Liver (tissue), 9 donors: ENCODE data around the gene PRAMEF12. TPM values are rescaled to one million over a fixed set of nuclear protein-coding genes. Genes with fewer than 3 reads are reported as not detected.

Experiments
- DNase-seq: peaks from one replicate; pipeline ENCODE4 v3.0.0-alpha.2; 2017; ENCODE audit warnings: low spot score
- H3K27ac ChIP-seq, 2 donors: one replicate each; pipeline ENCODE4 v1.7.0; 2013; ENCODE audit warnings: inconsistent platforms in 2 of 2, low read length in 2 of 2, control low read depth in 1 of 2, low read depth in 1 of 2, mild to moderate bottlenecking in 1 of 2
- H3K27me3 ChIP-seq, 4 donors: one replicate each; pipeline versions ENCODE4 v1.6.1 to v1.7.0; 2013; ENCODE audit warnings: low read length in 3 of 4, inconsistent platforms in 1 of 4, mild to moderate bottlenecking in 1 of 4, moderate library complexity in 1 of 4; ENCODE audit not compliant: control insufficient read depth in 4 of 4, insufficient read depth in 4 of 4
- H3K36me3 ChIP-seq, 4 donors: one replicate each; pipeline versions ENCODE4 v1.6.1 to v1.7.0; 2013; ENCODE audit warnings: low read length in 3 of 4, mild to moderate bottlenecking in 3 of 4, low read depth in 1 of 4, moderate library complexity in 1 of 4; ENCODE audit not compliant: control insufficient read depth in 4 of 4, insufficient read depth in 3 of 4
- H3K4me1 ChIP-seq, 4 donors: one replicate each; pipeline versions ENCODE4 v1.6.1 to v1.7.0; 2013; ENCODE audit warnings: low read length in 3 of 4, mild to moderate bottlenecking in 3 of 4, moderate library complexity in 1 of 4; ENCODE audit not compliant: control insufficient read depth in 4 of 4, insufficient read depth in 4 of 4
- H3K4me3 ChIP-seq, 3 donors: one replicate each; pipeline versions ENCODE4 v1.6.1 to v1.7.0; 2013; ENCODE audit warnings: low read length in 3 of 3, control low read depth in 1 of 3, low read depth in 1 of 3, mild to moderate bottlenecking in 1 of 3
- H3K9ac ChIP-seq, 2 donors: one replicate each; pipeline ENCODE4 v1.7.0; 2013; ENCODE audit warnings: low read length in 2 of 2, mild to moderate bottlenecking in 2 of 2, moderate library complexity in 2 of 2, control low read depth in 1 of 2, low read depth in 1 of 2
- H3K9me3 ChIP-seq, 4 donors: one replicate each; pipeline versions ENCODE4 v1.6.1 to v1.7.0; 2013; ENCODE audit warnings: low read length in 3 of 4; ENCODE audit not compliant: control insufficient read depth in 4 of 4
- EGR1 ChIP-seq, 2 donors: IDR thresholded peaks; 2 replicates each; pipeline ENCODE4 v1.6.1; 2016 to 2018; ENCODE audit warnings: antibody characterized with exemption in 2 of 2, low read depth in 2 of 2
- FOXA1 ChIP-seq: IDR thresholded peaks from 2 replicates; pipeline ENCODE4 v1.6.1; 2016; ENCODE audit warnings: antibody characterized with exemption
- FOXA2 ChIP-seq: IDR thresholded peaks from 2 replicates; pipeline ENCODE4 v1.6.1; 2016; ENCODE audit warnings: antibody characterized with exemption
- GABPA ChIP-seq, 2 donors: IDR thresholded peaks in 1 of 2; conservative IDR thresholded peaks in 1 of 2; 2 replicates each; pipeline ENCODE4 v1.6.1; 2016; ENCODE audit warnings: antibody characterized with exemption in 2 of 2, mild to moderate bottlenecking in 1 of 2, moderate library complexity in 1 of 2
- HNF4A ChIP-seq, 2 donors: conservative IDR thresholded peaks; 2 replicates each; pipeline ENCODE4 v1.6.1; 2016; ENCODE audit warnings: antibody characterized with exemption in 2 of 2, mild to moderate bottlenecking in 2 of 2
- HNF4G ChIP-seq: IDR thresholded peaks from 2 replicates; pipeline ENCODE4 v1.6.1; 2016; ENCODE audit warnings: antibody characterized with exemption
- JUND ChIP-seq, 2 donors: IDR thresholded peaks; 2 replicates each; pipeline ENCODE4 v1.6.1; 2016; ENCODE audit warnings: antibody characterized with exemption in 2 of 2
- NR2F2 ChIP-seq: IDR thresholded peaks from 2 replicates; pipeline ENCODE4 v1.6.1; 2016; ENCODE audit warnings: antibody characterized with exemption
- RAD21 ChIP-seq, 2 donors: IDR thresholded peaks; 2 replicates each; pipeline ENCODE4 v1.6.1; 2016; ENCODE audit warnings: antibody characterized with exemption in 2 of 2, mild to moderate bottlenecking in 2 of 2
- RXRA ChIP-seq, 2 donors: IDR thresholded peaks; 2 replicates each; pipeline ENCODE4 v1.6.1; 2017 to 2018; ENCODE audit warnings: antibody characterized with exemption in 2 of 2, mild to moderate bottlenecking in 1 of 2
- SP1 ChIP-seq: IDR thresholded peaks from 2 replicates; pipeline ENCODE4 v1.6.1; 2018; ENCODE audit warnings: antibody characterized with exemption, mild to moderate bottlenecking
- TAF1 ChIP-seq: conservative IDR thresholded peaks from 2 replicates; pipeline ENCODE4 v1.6.1; 2016; ENCODE audit warnings: antibody characterized with exemption, mild to moderate bottlenecking
- YY1 ChIP-seq: IDR thresholded peaks from 2 replicates; pipeline ENCODE4 v1.6.1; 2016; ENCODE audit warnings: antibody characterized with exemption, mild to moderate bottlenecking
- WGBS: extraction: QIAGEN DNeasy Blood & Tissue Kit; methylation state at CpG from one replicate; pipeline ENCODE4 v1.1.7; 2013; 5-methylcytosine and 5-hydroxymethylcytosine counted together
- polyA plus RNA-seq, 2 donors: library from polyadenylated mRNA; stranded (reverse) in 1 of 2; unstranded in 1 of 2; fragments of 200-250 nt in 1 of 2; fragments of >200 nt in 1 of 2; fragmentation: Nextera tagmentation in 1 of 2; extraction: Ambion mirVana in 1 of 2; gene quantifications; one replicate each; pipeline versions ENCODE4 v1.2.1 to v1.2.3, GENCODE V29; 2013 to 2015
- total RNA-seq, 2 donors: library from RNA; depleted of rRNA; stranded (reverse); fragments of >200 nt; gene quantifications; one replicate each; pipeline ENCODE4 v1.2.3, GENCODE V29; 2014
- TF ChIP-seq, protein P1 (sequence below): fragments of 150-350 bp; IDR thresholded peaks from 2 replicates; pipeline ENCODE4 v1.5.1; 2017; ENCODE audit warnings: improper control_type of control experiment, low read depth, low read length; ENCODE audit not compliant: missing input control
- TF ChIP-seq, protein P2 (sequence below): IDR thresholded peaks from 2 replicates; pipeline ENCODE4 v1.6.1; 2016; ENCODE audit warnings: antibody characterized with exemption
- TF ChIP-seq, protein P3 (sequence below): IDR thresholded peaks from 2 replicates; pipeline ENCODE4 v1.6.1; 2016; ENCODE audit warnings: antibody characterized with exemption
- TF ChIP-seq, protein P4 (sequence below): IDR thresholded peaks from 2 replicates; pipeline ENCODE4 v1.6.1; 2016; ENCODE audit warnings: antibody characterized with exemption
- TF ChIP-seq, protein P5 (sequence below): IDR thresholded peaks from 2 replicates; pipeline ENCODE4 v1.6.1; 2016; ENCODE audit warnings: antibody characterized with exemption, mild to moderate bottlenecking
- donor health status: healthy.
- donor health status: healthy.
- donor health status: healthy.
- donor health status: healthy.
- donor health status: healthy.

The PRAMEF12 gene
- total and polyA plus RNA-seq, 4 donors = not detected

DNA sequence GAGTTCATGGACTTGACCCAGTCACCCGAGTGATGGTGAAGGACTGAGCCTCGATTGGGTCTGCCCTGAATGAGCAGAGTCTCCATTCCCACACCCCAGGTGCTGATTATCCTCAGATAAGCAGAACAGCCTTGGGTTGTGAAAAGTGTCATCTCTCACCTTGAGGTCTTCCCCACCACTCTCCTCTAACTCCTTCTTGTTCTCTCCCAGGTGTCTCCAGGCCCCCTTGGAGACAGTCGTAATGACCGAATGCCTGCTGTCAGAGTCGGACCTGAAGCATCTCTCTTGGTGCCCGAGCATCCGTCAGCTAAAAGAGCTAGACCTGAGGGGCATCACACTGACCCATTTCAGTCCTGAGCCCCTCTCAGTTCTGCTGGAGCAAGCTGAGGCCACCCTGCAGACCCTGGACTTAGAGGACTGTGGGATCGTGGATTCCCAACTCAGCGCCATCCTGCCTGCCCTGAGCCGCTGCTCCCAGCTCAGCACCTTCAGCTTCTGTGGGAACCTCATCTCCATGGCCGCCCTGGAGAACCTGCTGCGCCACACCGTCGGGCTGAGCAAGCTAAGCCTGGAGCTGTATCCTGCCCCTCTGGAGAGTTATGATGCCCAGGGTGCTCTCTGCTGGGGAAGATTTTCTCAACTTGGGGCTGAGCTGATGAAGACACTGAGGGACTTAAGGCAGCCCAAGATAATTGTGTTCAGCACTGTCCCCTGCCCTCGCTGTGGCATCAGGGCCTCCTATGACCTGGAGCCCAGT is 3.4 kb downstream of the PRAMEF12 start:
- DNase-seq = no peak
- H3K9me3 ChIP-seq = no peaks in the 10 kb centered on the region
- H3K27ac ChIP-seq = no peak overlapping the region
- WGBS = 87% methylated on average over 15 of the region's 15 CpGs
- peaks cover 0 to 3% (median 0%) of the 10 kb centered on the region in 4 donors for H3K27me3 ChIP-seq
- H3K4me1 ChIP-seq = no peaks in the 10 kb centered on the region
- no peak overlapping the region for H3K9ac ChIP-seq
- TF ChIP-seq EGR1 (IDR thresholded peaks at IDR 0.05; ENCODE audit: low read depth in 2 of 2) = no peak
- TF ChIP-seq, protein P1, sequence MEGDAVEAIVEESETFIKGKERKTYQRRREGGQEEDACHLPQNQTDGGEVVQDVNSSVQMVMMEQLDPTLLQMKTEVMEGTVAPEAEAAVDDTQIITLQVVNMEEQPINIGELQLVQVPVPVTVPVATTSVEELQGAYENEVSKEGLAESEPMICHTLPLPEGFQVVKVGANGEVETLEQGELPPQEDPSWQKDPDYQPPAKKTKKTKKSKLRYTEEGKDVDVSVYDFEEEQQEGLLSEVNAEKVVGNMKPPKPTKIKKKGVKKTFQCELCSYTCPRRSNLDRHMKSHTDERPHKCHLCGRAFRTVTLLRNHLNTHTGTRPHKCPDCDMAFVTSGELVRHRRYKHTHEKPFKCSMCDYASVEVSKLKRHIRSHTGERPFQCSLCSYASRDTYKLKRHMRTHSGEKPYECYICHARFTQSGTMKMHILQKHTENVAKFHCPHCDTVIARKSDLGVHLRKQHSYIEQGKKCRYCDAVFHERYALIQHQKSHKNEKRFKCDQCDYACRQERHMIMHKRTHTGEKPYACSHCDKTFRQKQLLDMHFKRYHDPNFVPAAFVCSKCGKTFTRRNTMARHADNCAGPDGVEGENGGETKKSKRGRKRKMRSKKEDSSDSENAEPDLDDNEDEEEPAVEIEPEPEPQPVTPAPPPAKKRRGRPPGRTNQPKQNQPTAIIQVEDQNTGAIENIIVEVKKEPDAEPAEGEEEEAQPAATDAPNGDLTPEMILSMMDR = no peak
- TF ChIP-seq, protein P2, sequence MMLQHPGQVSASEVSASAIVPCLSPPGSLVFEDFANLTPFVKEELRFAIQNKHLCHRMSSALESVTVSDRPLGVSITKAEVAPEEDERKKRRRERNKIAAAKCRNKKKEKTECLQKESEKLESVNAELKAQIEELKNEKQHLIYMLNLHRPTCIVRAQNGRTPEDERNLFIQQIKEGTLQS = no peak
- no peak for TF ChIP-seq HNF4A (conservative IDR thresholded peaks at IDR 0.05)
- TF ChIP-seq, protein P3, sequence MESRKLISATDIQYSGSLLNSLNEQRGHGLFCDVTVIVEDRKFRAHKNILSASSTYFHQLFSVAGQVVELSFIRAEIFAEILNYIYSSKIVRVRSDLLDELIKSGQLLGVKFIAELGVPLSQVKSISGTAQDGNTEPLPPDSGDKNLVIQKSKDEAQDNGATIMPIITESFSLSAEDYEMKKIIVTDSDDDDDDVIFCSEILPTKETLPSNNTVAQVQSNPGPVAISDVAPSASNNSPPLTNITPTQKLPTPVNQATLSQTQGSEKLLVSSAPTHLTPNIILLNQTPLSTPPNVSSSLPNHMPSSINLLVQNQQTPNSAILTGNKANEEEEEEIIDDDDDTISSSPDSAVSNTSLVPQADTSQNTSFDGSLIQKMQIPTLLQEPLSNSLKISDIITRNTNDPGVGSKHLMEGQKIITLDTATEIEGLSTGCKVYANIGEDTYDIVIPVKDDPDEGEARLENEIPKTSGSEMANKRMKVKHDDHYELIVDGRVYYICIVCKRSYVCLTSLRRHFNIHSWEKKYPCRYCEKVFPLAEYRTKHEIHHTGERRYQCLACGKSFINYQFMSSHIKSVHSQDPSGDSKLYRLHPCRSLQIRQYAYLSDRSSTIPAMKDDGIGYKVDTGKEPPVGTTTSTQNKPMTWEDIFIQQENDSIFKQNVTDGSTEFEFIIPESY = no peak
- TF ChIP-seq NR2F2 = no peak
- no peak for TF ChIP-seq FOXA1
- TF ChIP-seq HNF4G = no peak
- no peak for TF ChIP-seq GABPA (IDR thresholded peaks at IDR 0.05 in 1 of 2, conservative IDR thresholded peaks at IDR 0.05 in 1 of 2)
- no peak for TF ChIP-seq SP1
- TF ChIP-seq, protein P4, sequence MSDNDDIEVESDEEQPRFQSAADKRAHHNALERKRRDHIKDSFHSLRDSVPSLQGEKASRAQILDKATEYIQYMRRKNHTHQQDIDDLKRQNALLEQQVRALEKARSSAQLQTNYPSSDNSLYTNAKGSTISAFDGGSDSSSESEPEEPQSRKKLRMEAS = no peak
- TF ChIP-seq YY1 = no peak
- no peak for TF ChIP-seq FOXA2
- no peak for TF ChIP-seq TAF1
- no peak overlapping the region for H3K4me3 ChIP-seq
- no peaks in the 10 kb centered on the region for H3K36me3 ChIP-seq

DNA sequence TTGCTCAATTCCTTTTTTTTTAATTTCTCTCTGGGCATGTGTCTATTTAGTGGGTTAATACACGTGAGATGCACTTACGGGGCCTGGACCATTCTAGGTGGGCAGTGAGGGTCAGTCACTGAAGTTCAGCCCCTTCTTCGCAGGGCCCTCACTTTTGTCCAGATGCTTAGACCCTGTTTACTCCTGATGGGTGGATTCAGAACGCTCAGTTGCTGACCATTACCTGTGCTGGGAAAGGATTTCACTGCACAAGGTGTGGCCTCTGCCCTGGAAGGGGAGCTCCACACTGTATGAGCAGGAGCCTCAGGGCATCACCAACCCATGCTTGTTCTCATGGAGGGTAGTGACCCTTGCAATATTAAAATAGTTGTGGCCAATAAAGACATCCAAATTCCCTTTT is 4.5 kb downstream of the PRAMEF12 start:
- no peaks in the 10 kb centered on the region for H3K4me1 ChIP-seq
- TF ChIP-seq GABPA (IDR thresholded peaks at IDR 0.05 in 1 of 2, conservative IDR thresholded peaks at IDR 0.05 in 1 of 2) (no peak), RAD21 (IDR thresholded peaks at IDR 0.05) (no peak), JUND (IDR thresholded peaks at IDR 0.05) (no peak), SP1 (no peak), EGR1 (IDR thresholded peaks at IDR 0.05; ENCODE audit: low read depth in 2 of 2) (no peak), TAF1 (no peak), HNF4A (conservative IDR thresholded peaks at IDR 0.05) (no peak), HNF4G (no peak), RXRA (IDR thresholded peaks at IDR 0.05) (no peak), FOXA1 (no peak), NR2F2 (no peak), YY1 (no peak), FOXA2 (no peak)
- TF ChIP-seq, protein P4 = no peak
- TF ChIP-seq, protein P3 = no peak
- TF ChIP-seq, protein P2 = no peak
- TF ChIP-seq, protein P5, sequence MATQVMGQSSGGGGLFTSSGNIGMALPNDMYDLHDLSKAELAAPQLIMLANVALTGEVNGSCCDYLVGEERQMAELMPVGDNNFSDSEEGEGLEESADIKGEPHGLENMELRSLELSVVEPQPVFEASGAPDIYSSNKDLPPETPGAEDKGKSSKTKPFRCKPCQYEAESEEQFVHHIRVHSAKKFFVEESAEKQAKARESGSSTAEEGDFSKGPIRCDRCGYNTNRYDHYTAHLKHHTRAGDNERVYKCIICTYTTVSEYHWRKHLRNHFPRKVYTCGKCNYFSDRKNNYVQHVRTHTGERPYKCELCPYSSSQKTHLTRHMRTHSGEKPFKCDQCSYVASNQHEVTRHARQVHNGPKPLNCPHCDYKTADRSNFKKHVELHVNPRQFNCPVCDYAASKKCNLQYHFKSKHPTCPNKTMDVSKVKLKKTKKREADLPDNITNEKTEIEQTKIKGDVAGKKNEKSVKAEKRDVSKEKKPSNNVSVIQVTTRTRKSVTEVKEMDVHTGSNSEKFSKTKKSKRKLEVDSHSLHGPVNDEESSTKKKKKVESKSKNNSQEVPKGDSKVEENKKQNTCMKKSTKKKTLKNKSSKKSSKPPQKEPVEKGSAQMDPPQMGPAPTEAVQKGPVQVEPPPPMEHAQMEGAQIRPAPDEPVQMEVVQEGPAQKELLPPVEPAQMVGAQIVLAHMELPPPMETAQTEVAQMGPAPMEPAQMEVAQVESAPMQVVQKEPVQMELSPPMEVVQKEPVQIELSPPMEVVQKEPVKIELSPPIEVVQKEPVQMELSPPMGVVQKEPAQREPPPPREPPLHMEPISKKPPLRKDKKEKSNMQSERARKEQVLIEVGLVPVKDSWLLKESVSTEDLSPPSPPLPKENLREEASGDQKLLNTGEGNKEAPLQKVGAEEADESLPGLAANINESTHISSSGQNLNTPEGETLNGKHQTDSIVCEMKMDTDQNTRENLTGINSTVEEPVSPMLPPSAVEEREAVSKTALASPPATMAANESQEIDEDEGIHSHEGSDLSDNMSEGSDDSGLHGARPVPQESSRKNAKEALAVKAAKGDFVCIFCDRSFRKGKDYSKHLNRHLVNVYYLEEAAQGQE = no peak

More for the DNA sequence above, 4.5 kb downstream of the PRAMEF12 start:
- H3K27me3 ChIP-seq = peaks cover 0 to 3% (median 0%) of the 10 kb centered on the region in 4 donors
- 84% methylated on average over 4 of the region's 4 CpGs for WGBS
- H3K36me3 ChIP-seq = no peaks in the 10 kb centered on the region
- no peak overlapping the region for H3K27ac ChIP-seq
- no peak for DNase-seq
- H3K4me3 ChIP-seq = no peak overlapping the region
- no peaks in the 10 kb centered on the region for H3K9me3 ChIP-seq
- H3K9ac ChIP-seq = no peak overlapping the region
